HG03342 (cell line): ENCODE measurements around the gene THAP6.
"Not testable (repeated sequence)": the region's sequence is repeated elsewhere in the genome, so short reads cannot be mapped to it uniquely, and the experiment has no call there.

Experiments used
- ATAC-seq: cut with Tn5 transposase; IDR thresholded peaks from one replicate; pipeline ENCODE4 v1.9.1; 2021; ENCODE audit warnings: mild to moderate bottlenecking, moderate library complexity; ENCODE audit not compliant: unreplicated experiment

Gene THAP6

GRCh38 chr4:75514131-75514948, at the start of gene THAP6, which contains the start of gene RCHY1:
Gene THAP6, plus strand, starts transcription at chr4:75514473. Its CDS starts 980 bp downstream, at chr4:75515453.
Gene RCHY1, minus strand, starts transcription at chr4:75514403. Its CDS starts 117 bp downstream, at chr4:75514286.
- ATAC-seq = peak; percentile 93

- ATAC-seq = no peak
These were observed 44.4 kb upstream of the THAP6 start for GRCh38 chr4:75469896-75470295.

- no peak for ATAC-seq
These were observed 43.5 kb upstream of the THAP6 start for GRCh38 chr4:75470738-75471137.

- no peak for ATAC-seq
These were observed 37.1 kb upstream of the THAP6 start for GRCh38 chr4:75477201-75477600.

- no peak for ATAC-seq
These were observed 30.1 kb upstream of the THAP6 start for GRCh38 chr4:75484190-75484589.

- no peak for ATAC-seq
These were observed 24.1 kb upstream of the THAP6 start for GRCh38 chr4:75490155-75490554.

GRCh38 chr4:75494563-75494962, 19.7 kb upstream of the THAP6 start:
- peak; percentile 53 for ATAC-seq

- no peak for ATAC-seq
These were observed 18.8 kb upstream of the THAP6 start for GRCh38 chr4:75495476-75495875.

GRCh38 chr4:75496406-75496805, 17.9 kb upstream of the THAP6 start:
- ATAC-seq = no peak

- no peak for ATAC-seq
These were observed 17.1 kb upstream of the THAP6 start for GRCh38 chr4:75497133-75497532.

GRCh38 chr4:75498041-75498440, 16.2 kb upstream of the THAP6 start:
- ATAC-seq = no peak

GRCh38 chr4:75499900-75500299, 14.4 kb upstream of the THAP6 start:
- no peak for ATAC-seq

- no peak for ATAC-seq
These were observed 11.6 kb upstream of the THAP6 start for GRCh38 chr4:75502671-75503070.

- ATAC-seq = no peak
These were observed 8.6 kb upstream of the THAP6 start for GRCh38 chr4:75505630-75506029.

GRCh38 chr4:75509592-75509991, 4.7 kb upstream of the THAP6 start:
- ATAC-seq = not testable (repeated sequence)

GRCh38 chr4:75511841-75512240, 2.4 kb upstream of the THAP6 start:
- no peak for ATAC-seq

GRCh38 chr4:75512386-75513211, 1.7 kb upstream of the THAP6 start:
- no peak for ATAC-seq

- ATAC-seq = peak; percentile 0
These were observed 645 bp upstream of the THAP6 start for GRCh38 chr4:75513526-75514130.

- no peak for ATAC-seq
These were observed 808 bp downstream of the THAP6 start for GRCh38 chr4:75514949-75515612.

- no peak for ATAC-seq
These were observed 1.9 kb downstream of the THAP6 start for GRCh38 chr4:75516144-75516543.

- ATAC-seq = not testable (repeated sequence)
These were observed 5.2 kb downstream of the THAP6 start for GRCh38 chr4:75519452-75519851.
